ENCODE data around the gene SLC2A9.

DNA sequence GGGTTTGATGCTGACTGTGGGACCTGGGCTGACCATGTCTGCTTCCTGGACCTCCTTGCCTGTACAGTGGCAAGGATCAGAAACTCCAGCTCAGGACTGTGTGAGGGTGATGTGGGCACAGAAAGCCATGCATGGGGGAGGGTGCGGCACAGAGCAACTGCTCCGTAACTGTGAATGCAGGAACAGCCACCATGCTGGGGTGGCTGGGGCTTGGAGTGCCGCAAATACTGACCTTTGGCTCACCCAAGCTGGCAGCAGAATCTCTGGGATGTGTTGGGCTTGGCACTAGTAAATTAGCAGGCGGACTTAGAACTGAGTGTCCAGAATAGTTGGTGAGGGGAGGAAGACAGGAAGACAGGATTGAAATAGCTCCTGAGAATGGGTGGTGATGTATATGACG, 187.9 kb downstream of the SLC2A9 start:
- TF ChIP-seq, protein P1, sequence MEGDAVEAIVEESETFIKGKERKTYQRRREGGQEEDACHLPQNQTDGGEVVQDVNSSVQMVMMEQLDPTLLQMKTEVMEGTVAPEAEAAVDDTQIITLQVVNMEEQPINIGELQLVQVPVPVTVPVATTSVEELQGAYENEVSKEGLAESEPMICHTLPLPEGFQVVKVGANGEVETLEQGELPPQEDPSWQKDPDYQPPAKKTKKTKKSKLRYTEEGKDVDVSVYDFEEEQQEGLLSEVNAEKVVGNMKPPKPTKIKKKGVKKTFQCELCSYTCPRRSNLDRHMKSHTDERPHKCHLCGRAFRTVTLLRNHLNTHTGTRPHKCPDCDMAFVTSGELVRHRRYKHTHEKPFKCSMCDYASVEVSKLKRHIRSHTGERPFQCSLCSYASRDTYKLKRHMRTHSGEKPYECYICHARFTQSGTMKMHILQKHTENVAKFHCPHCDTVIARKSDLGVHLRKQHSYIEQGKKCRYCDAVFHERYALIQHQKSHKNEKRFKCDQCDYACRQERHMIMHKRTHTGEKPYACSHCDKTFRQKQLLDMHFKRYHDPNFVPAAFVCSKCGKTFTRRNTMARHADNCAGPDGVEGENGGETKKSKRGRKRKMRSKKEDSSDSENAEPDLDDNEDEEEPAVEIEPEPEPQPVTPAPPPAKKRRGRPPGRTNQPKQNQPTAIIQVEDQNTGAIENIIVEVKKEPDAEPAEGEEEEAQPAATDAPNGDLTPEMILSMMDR (conservative IDR thresholded peaks at IDR 0.05; ENCODE audit: low read length): no peak
- no peak for TF ChIP-seq EZH2phosphoT487 (IDR thresholded peaks at IDR 0.05; ENCODE audit: borderline replicate concordance)

Measured in Loucy (cell line).